IPS-NIHi7 (cell line): ENCODE data around the gene P2RY2.
A peak's percentile ranks its signal among the peaks of the same experiment; 100 is the strongest.

Source experiments
- DNase-seq: peaks from one replicate; pipeline ENCODE4 v3.0.0; 2012; ENCODE audit warnings: mixed read lengths; ENCODE audit errors: extremely low spot score

The P2RY2 gene

DNA sequence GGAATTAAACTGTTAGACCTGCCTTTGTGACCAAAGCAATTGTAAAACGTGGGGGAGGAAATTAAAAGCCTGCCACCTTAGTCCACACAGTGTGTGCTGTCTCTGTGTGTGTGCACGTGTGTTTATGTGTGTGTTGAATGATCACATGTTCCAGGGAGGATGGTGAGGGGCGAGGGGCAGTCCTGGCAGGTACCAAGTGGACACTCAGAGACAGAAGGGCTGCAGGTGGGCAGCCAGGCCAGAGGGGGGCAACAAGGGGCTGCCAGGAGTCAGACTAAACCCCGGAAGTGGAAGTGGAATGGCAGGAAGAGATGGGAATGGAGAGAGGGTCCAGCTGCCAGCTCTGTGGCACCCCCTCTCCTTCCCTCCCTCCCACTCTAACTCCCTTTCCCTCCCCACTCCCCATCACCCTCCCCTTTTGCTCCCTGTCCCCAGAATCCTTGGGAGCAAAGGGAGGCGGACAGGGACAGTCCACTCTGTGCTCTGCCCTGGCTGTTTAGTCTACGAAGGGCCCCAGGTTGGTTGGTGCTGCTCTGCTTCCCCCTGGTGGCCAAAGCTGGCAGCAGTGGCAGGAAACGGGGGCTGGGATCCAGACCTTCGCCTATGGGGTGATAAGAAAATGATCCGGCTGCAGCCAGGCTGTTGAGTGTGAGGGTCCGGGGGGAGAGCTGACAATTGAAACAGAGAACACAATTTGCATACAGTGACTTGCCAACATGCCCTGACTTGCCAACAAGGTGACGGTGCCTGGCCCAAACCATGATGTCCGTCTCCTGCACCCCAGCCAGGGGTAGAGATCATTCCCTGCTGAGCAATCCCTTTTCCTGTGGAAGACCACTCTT is 24.4 kb downstream of the P2RY2 start:
- peak; percentile 89 for DNase-seq

DNA sequence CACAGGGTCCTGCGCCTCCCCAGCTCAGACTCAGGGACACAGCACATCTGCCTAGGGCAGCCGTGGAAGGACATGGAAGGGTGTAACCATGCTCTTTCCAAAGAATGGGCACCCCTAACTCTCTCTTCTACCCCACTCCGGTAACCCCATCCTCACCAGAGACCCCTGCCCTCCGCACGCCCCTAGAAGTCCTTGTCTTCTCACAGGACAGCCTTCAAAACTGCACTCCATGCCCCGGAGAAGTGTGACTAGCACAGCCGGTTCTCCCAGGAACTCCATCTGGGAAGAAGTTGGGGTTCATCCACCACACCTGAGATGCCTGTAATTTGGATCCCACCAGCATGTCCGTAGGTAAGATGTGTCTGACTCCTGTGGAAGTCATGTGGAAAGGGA is 25.0 kb downstream of the P2RY2 start:
- no peak for DNase-seq

DNA sequence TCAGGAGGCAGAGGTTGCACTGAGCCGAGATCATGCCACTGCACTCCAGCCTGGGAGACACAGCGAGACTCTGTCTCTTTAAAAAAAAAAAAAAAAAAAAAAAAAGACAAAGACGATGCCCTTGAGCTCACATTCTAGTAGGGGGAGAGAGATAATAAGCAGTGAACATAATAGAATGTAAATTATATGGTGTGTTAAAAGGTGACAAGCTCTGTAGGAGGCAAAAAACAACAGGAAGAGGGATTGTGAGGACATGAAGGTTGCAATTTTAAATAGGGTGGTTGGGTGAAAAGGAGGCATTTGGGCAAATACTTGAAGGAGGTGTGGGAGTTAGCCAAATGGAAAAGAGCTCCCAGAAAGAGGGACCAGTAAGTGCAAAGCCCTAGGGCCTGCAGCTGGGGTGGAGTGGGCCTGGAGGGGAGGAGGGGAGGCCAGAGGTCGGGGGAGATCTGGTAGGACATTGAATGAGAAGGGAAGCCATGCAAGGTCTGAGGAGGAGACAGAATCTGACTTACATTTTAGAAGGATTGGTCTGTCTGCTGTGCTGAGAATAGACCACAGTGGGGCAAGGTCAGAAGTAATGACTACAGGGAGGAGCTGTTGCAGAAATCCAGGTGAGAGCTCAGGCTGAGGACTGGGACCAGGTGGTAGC is 26.6 kb downstream of the P2RY2 start:
- DNase-seq, result no peak

DNA sequence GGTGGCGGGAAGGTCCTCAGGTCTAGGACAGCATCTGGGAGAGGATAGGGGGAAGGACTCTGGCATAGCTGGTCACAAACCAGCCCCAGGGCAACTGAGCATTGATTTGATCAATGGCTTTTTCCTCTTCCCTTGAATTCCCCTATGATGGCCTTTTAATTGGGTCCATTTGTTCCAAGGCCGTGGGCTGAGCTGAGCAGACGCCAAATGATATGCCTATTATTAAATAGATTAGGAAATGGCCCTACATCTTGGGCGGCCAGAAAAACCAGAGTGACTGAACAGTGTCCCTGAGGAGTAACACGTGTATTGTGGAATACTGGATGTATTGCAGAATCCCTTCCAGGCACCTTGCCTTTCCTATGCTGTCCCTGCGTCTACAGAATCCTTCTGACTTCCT is 27.4 kb downstream of the P2RY2 start:
- no peak for DNase-seq

DNA sequence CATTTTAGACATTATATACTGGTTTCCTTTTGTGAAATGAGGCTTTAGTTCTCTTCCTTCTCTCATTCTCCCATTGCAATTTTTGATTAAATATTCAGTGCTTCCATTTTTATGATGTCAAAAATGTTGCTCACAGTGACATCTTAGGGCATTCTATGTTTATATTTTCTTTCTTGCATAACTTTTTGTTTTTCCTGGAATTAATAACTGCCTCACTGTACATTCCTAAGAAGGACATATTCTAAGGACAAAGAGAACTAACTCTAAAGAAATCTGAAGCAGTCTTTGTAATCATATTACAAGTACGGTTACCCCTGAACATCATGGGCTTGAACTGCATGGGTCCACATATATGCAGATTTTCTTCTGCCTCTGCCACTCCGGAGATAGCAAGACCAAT is 28.2 kb downstream of the P2RY2 start:
- no peak for DNase-seq

DNA sequence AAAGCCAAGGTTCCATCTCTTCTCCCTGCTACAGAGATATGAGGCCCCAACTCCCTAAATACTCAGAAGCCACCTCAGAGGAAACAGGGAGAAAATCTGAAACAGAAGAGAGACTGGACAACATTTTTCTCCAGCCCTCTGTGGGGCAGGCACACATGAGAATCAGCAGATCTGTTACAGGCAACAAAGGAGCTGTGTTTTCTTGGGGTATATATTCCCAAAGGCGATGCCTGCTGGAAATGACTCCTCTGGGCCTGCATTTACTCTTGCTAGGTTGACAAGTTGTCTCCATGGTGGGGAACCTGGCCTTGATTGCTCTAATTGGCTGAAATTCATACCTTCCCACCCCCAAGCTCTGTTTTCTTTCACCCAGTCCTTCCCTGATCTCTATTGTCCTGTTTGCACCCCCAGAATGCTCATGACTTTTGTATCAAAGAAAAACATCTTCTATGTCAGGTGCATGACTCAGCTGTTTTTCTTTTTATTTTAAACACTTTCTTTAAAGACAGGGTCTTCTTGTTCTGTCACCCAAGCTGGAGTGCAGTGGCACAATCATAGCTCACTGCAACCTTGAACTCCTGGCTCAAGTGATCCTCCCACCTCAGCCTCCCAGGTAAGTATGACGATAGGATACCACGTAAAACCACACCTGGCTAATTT is 30.6 kb downstream of the P2RY2 start:
- no peak for DNase-seq

DNA sequence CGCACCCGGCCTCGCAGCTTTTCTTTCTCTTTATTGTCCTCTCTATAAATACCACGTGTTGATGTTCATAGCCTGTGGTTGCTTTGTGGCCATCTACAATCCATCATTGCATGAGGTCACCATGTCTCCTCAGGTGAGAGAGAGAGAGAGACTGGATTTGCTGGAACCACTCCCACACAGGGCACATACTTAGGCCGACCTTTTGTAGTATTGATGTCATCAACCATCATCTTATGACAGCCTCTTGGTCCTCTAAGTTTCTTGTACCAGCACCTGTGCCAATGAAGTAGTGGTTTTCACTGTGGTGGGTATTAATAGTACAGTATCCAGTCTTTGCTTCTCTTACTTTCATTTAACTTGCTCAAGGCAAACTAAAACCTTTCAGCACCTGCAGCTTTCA is 31.2 kb downstream of the P2RY2 start:
- no peak for DNase-seq

DNA sequence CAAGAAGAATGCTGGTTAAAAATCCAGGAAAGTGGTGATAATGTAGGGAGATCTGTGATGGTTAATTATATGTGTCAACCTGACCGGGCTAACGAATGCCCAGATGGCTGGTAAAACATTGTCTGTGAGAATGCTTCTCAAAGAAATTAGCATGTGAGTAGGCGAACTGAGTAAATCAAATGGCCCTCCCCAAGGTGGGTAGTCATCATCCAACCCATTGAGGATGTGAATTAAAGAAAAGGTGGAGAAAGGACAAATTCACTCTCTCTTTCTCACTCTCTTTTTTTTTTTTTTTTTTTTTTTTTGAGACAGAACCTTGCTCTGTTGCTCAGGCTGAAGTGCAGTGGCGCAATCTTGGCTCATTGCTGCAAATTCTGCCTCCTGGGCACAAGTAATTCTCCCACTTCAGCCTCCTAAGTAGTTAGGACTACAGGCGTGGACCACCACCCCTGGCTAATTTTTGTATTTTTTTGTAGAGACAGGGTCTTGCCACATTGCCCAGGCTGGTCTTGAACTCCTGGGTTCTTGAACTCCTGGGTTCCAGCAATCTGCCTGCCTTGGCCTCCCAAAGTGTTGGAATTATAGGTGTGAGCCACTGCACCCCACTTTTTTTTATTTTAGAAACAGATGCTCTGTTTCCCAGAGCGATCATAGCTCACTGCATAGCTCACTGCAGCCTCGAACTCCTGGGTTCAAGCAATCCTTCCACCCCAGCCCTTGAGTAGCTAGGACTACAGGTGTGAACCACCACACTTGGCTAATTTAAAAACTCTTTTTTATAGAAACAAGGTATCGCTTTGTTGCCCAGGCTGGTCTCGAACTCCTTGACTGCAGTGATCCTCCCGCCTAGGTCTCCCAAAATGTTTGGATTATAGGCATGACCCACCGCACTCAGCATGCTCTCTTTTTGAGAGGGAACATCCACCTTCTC is 32.0 kb downstream of the P2RY2 start:
- DNase-seq, result no peak

DNA sequence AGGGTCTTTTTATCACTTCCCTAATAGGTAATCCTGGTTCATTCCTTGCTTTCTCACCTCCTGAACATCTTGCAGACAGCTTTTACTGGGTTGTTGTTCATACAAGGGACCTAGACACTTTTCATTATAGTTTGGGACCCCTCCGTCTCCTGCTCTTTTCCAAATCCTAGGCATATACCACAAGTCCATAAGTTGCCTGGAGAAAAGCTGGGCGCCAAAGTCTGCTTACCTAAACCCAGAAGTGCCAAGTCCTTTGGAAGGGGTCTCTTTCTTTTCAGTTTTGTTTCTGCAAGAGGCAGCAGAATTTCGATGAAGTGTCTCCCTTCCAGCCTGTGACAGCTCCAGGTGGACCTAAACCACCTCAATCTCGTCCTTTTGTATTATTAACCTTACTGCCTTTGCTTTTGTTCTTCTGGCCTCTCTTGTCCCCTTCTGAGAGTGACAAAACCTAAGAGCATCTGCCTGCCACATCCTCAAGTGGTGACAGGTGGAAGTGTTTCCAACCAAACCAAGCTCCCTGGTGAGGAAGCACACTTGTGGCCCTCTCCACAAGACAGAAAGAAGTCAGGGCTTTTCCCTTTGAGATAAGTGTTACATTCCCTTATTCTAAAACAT is 34.6 kb downstream of the P2RY2 start:
- DNase-seq, result no peak

DNA sequence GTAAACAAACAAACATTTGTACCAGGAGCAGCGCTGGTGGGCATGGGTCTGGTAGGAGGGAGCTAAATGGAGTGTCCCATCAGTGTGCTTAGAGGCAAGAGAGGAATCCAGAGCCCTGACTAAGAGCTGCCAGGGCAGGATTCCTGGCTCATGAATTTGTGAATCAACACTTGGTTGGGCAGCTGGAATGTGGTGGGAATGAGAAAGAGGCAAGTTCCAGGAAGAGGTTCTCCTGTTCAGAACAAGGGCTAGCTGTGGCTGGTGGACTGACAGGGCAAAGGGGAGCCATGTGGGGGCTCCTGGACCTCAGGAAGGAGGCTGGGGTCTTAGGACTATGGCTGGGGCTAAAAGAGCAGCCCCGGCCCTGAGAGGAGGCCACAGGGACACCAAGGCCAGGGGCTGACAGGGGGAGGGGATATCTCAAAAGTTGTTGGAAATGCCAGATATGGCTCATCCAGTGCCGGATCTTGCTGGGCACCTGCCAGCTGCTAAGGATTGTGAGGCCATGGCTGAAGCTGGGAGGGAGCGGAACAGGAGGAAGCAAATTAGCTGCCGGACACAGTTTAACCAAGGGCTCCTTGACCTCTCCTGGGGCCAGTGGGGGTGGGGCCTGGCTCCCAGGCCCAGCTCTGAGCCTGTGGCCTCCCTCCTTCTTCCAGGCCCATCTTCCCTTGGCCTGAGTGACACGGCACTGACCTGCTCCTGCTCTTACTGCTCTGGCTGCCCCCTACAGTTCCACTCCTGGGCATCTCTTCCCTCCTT is 39.4 kb downstream of the P2RY2 start:
- no peak for DNase-seq

DNA sequence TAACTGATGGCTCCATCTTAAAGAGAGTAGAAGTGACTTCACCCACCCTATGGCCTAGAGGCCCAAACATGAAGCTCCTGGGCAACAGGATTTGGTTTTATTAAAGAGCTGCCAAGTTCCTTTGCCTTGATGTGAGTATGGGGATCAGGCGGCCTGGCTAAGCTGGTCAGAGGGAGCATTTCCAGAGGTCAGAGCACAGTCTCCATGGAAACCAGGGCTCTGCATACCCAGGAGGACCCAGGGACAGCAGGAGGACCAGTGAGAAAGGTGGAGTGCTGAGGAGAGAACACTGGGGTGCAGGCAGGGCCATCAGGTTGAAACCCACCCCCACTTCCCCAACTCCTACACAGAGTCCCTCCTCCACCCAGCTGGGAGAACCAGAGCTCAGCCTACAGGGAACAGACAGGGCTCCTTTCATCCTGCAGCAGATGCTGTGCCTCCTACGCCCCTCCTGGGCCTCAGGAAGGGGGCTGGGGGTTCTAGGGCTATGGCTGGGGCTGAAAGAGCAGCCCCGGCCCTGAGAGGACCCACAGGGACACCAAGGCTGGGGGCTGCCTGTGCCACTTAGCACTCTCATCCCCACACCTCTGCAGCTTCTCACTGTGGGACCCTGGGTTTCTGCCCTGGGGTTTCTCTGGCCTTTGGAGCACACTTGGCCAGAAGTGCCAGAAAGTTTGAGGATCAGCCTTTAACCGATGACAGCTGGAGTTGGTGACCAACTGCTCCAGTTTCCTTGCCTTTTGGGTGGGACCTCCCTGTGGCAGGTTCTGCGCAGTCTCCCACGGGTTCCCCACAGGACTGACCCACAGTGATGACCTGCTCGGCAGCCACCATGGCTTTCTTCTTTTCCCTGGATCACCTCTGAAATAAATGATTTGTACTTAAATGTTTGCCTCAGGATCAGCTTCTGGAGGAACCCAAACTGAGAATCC is 40.3 kb downstream of the P2RY2 start:
- no peak for DNase-seq

DNA sequence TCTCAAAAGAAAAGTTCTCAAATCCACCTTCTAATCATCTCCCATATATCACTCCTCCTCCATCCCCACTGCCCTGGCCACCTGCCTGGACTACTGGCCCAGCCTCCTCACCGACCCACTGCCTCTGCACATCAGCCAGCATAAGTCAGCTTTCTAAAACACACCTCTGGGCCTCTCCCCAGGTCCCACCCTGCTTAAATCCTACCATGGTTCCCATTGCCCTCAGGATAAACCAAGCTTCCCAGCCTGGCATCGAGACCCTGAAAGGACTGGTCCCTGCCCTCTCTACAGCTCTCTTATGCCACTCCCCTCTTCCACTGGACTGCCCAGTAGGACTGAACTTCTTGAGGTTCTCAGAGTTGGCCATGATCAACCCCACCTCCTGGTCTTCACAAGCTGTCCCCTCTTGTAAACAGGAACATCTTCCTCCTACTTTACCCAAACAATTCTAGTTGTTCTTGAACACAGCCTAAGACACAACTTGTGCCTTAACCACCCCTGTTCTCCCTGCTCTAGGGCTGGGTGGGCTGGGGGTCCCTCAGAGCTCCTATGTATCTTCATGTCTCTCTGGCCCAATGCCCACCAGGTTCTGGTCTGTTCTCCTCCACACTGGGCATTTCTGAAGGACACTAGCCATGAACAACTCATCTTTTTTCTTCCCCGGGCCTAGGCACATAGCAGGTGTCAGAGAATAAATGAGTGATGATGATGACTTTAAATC is 41.5 kb downstream of the P2RY2 start:
- DNase-seq, result no peak

DNA sequence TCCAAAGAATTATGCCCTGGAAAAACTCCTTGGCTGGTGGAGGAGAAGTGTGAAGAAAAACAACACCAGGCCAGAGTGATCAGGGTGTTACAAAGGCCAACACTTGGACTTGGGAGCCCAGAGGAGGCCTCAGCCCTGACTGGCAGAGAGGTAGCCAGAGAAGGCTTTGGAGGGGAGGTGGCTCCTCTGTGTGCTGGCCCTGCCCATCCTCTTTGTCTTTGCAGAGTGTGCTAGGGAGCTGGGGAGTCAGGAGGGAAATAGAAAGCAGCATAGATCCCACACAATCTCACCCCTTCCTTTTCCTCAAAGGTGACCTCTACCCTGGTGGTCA is 42.0 kb downstream of the P2RY2 start:
- no peak for DNase-seq

DNA sequence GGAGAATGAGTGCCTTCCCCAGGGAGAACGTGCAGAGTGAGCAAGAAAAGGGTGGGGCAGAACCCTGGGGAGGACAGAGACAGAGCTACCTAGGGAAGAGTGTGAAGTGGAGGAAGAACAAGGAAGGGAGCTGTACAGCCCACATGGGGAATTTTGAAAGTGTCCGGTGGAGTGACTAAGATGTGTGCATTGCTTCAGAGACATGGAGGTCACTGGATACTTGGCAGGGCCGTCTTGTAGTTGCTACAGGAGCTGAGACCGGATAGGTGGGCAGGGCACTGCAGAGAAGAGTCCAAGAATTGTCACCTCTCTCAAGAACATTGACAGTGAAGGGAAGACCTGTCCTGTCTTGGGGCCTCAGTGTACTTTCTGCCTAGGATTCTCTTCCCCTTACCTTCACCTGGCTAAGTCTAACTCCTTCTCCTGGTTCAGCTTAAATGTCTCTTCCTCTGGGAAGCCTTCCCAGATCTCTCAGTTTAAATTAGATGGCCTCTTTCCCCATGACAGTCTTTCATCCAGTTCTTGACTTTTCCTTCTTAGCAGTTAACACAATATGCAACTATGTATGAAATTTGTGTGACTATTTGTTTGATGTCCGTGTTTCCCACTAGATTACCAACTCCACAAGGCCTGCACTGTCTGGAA is 44.9 kb downstream of the P2RY2 start:
- no peak for DNase-seq

DNA sequence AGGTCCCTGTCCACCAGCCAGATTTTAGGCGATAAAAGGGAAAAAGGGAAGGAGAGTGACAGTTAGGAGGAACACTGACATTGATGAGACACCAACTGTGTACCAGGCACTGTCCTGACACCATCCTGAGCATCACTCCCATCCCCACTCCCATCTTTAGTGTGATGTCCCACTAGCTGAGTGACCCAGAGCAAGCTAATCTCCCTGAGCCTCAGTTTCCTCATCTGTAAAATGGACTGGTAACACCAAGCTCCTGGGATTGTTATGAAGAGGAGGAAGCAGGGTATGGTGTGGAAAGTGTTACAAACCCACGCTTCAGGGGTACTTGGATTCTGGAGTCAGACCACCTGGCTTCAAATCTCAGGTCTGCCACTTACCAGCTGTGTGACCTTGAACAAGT is 45.6 kb downstream of the P2RY2 start:
- no peak for DNase-seq

DNA sequence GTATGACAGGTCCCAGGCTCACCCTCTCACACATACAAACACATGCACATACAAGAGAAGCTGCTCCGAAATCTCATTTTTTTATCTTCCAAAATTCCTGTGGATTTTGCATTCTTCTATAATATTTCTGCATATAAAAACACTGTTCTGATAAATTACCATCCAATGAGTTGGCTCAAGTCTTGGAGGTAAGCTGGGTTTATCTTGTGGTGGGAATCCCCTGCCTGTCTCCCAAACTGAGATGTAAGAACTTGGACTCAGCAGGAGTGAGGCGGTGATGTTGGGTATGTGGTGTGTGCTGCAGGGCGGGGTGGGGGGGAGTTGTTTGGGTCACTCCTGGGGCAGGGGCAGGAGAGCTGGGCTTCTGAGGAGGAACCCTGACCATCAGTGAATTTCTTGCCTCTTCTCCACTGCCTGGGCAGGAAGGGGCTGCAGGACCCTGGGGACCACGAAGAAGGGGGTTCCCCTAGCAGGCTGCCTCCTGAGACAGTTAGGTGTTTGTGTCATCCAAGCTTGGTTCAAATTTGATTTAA is 47.3 kb downstream of the P2RY2 start:
- DNase-seq, result no peak

DNA sequence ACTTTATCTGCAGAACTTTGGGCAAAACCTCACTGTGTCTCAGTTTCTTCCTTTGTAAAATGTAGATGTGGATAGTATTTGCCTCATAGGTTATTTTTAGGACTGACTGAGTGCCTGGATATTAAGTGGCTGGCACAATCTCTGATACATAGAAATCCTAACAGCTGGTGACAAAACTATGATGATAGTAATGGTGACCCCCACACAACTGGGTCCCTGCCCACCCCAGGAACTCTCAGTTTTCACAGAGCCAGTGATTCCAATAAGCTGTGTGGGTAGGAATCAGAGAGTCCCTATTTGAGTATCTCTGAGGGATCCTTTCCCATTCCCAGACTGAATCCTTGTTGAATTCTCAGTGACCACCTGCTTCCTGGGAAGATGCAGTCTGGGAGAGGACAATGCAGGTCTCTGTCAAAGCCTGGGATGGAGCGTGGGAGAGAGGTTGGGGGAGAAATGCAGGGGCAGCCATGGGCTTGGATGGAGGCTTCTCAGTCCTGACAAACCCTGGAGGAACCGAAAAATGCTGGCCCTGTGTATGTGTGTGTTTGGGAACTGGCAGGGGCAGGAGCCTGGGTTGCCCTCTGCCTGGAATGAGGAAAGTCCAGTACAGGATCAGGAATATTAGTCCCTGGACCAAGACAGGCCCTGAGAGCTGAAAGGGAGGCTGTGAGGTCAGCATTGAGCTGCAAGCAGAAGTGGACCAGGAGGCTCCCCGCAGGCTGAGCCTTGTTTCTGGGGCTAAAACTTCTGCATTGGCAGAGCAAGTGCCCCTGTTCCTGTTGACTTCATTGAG is 48.0 kb downstream of the P2RY2 start:
- DNase-seq, result no peak
